Measurements from ENCODE around the gene NR2F2.
"Not testable (repeated sequence)": the region's sequence is repeated elsewhere in the genome, so short reads cannot be mapped to it uniquely, and the experiment has no call there.

Gene NR2F2

DNA sequence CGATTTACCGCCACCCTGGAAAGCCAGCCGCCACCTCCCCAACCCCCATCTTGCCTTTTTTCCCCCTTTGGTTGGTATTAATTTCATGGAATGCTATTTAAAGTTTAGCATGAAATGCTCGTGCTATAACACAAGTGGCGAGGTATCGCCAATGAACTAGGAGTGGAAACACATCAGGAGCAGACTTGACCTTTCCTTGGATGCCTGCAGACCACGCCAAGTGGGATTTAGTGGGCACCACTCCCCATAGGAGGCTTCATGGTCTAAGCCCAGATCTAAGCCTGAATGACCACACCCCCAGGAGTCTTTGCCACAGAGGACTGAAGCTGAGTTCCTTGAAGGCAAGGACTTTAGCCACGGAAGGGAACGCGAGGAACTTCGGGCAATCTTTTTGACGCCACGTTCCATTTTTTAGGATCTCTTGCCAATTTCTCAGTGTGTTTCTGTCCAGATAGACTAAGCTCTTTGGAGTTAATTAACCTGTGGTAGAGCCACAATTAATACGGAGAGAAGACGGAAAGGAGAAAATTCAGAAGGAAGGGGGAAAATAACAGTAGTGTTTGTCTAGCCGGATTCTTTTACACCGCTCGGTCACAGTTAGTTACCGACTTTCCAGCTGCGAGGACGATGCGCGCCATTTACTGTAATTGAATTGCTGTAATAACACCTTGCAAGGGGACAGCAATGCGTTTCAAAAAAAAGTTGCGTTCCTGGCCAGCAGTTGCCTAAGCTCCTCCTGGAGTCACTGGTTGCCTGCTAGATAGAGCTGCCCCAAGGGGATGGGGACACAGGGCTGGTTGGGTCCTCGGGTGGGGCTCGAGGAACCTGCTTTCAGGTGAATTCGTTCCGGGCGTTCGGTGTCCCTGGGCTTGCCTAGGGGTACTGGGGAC is 37.1 kb downstream of the NR2F2 start:
- DNase-seq (ENCODE audit: low read depth in 2 of 2), result no peak

DNA sequence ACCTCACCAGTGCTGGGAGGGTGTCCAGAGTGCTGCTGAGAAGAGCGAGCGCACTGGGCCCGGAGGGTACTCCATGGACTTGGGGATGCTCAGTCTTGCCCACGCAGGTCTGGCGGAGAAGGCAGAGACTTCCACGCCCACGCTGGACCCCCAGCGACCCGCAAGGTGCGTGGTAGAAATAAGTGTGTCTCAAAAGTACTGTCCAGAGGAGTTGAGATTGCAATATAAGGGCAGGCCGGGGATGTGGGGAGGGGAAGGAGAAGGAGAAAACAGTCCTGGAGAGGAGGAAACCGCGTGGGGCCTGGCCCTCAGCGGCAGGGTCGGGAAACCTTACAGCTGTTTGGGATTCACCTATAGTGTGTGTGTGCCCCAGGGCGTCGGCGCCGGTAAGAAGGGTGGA is 38.9 kb downstream of the NR2F2 start:
- DNase-seq (ENCODE audit: low read depth in 2 of 2), result no peak

DNA sequence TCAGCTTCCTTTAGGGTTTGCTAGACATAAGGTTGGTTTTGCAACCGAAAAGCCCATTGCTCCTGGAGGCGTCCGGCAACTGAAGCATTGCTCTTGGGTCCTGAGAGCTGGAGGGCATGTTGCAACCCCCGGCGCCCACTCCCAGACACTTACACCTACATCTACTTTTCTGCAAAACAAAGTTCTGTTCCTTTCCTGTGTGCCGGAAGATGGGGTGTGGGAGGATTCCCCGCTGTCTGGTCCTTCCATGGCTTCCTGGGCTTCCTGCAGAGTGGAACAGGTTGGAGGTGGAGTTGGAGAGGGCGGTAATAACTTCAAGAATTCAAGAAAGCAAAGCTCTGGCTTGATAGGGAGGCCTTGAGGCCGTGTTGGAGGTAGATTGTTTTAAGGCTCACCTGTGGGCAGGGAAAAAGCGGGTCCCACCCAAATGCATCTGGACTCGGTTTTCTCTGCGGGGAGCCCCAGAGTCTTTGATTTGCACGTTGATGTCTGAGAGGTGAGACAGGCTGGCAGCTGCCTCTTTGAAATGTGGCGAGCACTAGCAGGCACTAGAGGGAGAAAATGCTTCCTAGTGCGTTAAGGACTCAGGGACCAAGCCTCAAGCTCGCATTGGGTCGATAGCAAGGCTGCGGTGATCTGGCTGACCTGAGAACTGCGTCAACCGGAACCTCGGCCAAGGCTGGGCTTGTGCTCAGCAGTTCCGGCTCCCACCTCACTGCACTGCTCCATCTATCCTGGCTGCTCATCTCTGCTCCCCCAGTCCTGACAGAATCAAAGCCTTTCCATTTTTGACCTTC is 39.5 kb downstream of the NR2F2 start:
- no peak for DNase-seq (ENCODE audit: low read depth in 2 of 2)

DNA sequence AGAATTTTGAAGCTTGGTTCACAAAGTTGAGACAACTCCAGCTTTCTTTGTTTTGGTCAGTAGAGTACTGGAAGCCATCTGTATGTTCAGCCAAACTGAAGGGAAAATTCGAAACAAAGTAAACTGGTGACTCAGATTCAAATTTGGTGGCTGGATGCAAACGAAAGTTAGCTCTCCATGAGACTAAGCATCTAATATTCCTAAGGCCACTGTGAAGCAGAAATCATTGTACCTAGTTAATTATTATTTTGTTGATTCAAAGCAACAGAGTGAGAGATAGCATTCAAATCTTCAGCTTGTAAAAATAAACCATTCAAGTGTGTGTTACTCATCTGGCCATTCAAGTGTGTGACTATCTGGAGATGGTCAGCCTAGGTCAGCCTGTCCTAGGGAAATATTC is 42.1 kb downstream of the NR2F2 start:
- no peak for DNase-seq (ENCODE audit: low read depth in 2 of 2)

DNA sequence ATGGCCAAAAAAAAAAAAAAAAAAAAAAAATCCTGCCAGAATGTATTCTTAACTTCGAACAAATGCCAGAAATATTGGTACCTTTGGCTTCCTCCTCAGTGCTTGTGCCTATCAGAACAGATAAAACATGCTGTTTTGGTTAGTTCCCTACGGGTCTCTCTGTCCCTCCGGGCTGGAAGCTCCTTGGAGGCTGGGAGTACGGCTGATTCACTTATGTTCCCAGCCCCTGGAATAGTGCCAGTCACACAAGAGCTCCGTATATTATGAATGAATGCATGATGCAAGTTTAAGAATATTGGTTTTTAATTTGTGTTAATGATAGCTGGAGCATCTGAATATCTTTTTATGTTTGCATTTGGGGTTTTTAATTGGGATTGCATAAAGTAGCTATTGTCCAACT is 44.0 kb downstream of the NR2F2 start:
- DNase-seq (ENCODE audit: low read depth in 2 of 2), result no peak

DNA sequence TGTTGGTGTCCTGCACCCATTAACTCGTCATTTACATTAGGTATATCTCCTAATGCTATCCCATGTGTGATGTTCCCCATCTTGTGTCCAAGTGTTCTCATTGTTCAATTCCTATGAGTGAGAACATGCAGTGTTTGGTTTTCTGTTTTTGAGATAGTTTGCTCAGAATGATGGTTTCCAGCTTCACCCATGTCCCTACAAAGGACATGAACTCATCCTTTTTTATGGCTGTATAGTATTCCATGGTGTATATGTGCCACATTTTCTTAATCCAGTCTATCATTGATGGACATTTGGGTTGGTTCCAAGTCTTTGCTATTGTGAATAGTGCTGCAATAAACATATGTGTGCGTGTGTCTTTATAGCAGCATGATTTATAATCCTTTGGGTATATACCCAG is 49.1 kb downstream of the NR2F2 start:
- DNase-seq (ENCODE audit: low read depth in 2 of 2), result not testable (repeated sequence)

DNA sequence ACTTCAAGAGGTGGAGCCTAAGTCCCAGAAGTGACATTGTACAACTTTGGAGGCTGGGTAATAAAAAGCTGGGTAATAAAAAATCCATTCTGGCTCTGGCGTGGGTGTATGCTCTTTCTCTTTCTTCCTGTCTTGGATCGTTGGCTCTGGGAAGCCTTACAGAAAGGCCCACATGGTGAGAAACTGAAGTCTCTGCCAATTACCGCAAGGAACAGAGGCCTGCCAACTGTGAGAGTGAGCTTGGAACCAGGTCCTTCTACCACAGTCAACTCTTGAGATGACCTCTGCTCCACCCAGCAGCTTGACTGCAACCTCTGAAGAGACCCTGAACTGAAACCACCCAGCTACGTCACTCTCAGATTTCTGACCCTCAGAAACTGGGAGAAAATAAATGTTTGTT is 51.0 kb downstream of the NR2F2 start:
- no peak for DNase-seq (ENCODE audit: low read depth in 2 of 2)

DNA sequence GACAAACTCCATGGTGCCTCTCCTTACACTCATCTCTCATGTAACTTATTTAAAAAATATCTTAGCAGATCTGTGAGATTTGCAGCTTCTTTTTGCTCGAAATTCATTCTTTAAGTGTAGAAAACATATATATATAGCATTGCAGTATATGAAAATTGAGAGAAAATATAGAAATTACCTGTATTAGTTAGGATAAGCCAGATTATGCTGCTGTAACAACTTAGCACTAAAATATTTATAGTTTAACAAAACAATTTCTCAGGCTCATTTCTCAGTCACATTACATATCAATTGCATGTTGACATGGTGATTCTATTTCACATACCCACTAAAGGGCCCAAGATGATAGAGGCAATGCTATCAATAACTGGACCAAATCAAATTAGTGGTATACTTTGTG is 54.7 kb downstream of the NR2F2 start:
- DNase-seq (ENCODE audit: low read depth in 2 of 2), result no peak

DNA sequence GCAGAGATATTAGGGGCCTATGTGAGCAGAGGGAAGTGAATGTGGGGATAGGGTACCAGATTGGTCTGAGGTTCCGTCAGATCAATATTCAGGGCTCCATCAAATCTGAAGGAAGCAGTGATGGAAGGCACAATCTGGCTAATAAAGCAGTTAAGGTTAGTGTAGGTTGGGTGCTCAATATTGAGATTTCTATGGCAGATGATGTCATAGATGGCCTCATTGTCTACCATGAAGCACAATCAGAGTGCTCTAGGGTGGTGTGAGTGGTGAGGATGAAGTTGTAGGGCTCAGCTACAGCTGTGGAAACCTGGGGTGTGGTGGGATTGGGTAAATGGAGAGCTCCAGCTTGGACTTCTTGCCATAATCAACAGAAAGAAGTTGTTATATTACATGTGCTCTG is 58.2 kb downstream of the NR2F2 start:
- no peak for DNase-seq (ENCODE audit: low read depth in 2 of 2)
